OCI-LY3 (cell line): ENCODE data around the gene DHRSX.
A peak's percentile ranks its signal among the peaks of the same experiment; 100 is the strongest.

ENCODE experiments used
- H2AFZ ChIP-seq: fragments of 200-600, 300-600 bp; shearing (Covaris generic); 2 replicates; pipeline ENCODE4 v1.6.0; 2014; ENCODE audit warnings: antibody characterized with exemption, low read depth, low read length
- H3K27ac ChIP-seq: fragments of 200-600, 300-600 bp; sonication (generic); 2 replicates; pipeline ENCODE4 v1.5.1; 2014; ENCODE audit warnings: mild to moderate bottlenecking, low read length, moderate library complexity, mixed read lengths
- H3K27me3 ChIP-seq: fragments of 200-600, 300-600 bp; sonication (generic); 2 replicates; pipeline ENCODE4 v1.6.1; 2014; ENCODE audit warnings: low read depth, low read length, mixed read lengths
- H3K36me3 ChIP-seq: fragments of 200-600, 300-600 bp; sonication (generic); replicated peaks from 2 replicates; pipeline ENCODE3; 2014; ENCODE audit warnings: low read depth, low read length, mixed read lengths
- H3K4me1 ChIP-seq: fragments of 300-600, 200-600 bp; sonication (generic); 2 replicates; pipeline ENCODE4 v1.6.1; 2014; ENCODE audit warnings: low read length, mixed read lengths
- H3K4me2 ChIP-seq: fragments of 200-600, 300-600 bp; sonication (generic); 2 replicates; pipeline ENCODE4 v1.6.1; 2014; ENCODE audit warnings: low read length, mixed read lengths
- H3K4me3 ChIP-seq: fragments of 300-600, 200-600 bp; sonication (generic); 2 replicates; pipeline ENCODE4 v1.5.1; 2014; ENCODE audit warnings: antibody characterized with exemption, mild to moderate bottlenecking, low read length, moderate library complexity
- H3K79me2 ChIP-seq: fragments of 300-600, 200-600 bp; shearing (Covaris generic); 2 replicates; pipeline ENCODE4 v1.6.1; 2014; ENCODE audit warnings: mild to moderate bottlenecking, low read length, mixed read lengths
- H3K9ac ChIP-seq: fragments of 300-600, 200-600 bp; shearing (Covaris generic); 2 replicates; pipeline ENCODE4 v1.6.0; 2014; ENCODE audit warnings: mild to moderate bottlenecking, low read length, moderate library complexity
- H3K9me3 ChIP-seq: fragments of 200-600, 300-600 bp; shearing (Covaris generic); 2 replicates; pipeline ENCODE4 v1.6.1; 2014; ENCODE audit warnings: low read length, mixed read lengths; ENCODE audit not compliant: insufficient read depth
- H4K20me1 ChIP-seq: fragments of 200-600, 300-600 bp; sonication (generic); 2 replicates; pipeline ENCODE4 v1.6.1; 2016; ENCODE audit warnings: low read length, mixed read lengths; ENCODE audit not compliant: insufficient read depth
- EZH2phosphoT487 ChIP-seq: fragments of 200-600 bp; shearing (Covaris generic); IDR thresholded peaks from 2 replicates; pipeline ENCODE4 v1.6.1; 2018; ENCODE audit warnings: antibody characterized with exemption, mixed run types, low read depth
- TF ChIP-seq, protein P1 (sequence below): fragments of 200-600, 300-600 bp; sonication (generic); IDR thresholded peaks from 2 replicates; pipeline ENCODE4 v1.5.1; 2014; ENCODE audit warnings: antibody characterized with exemption, low read length, low read depth

DHRSX gene

GRCh38 chrX:2325076-2325784, 175.5 kb downstream of the DHRSX start:
- H3K4me3 ChIP-seq = peak overlapping the region; percentile 80
- peak overlapping the region; percentile 62 for H3K9ac ChIP-seq

GRCh38 chrX:2324151-2324550, 176.6 kb downstream of the DHRSX start:
- no peaks in the 10 kb centered on the region for H3K79me2 ChIP-seq
- peaks cover 5% of the 10 kb centered on the region for H3K36me3 ChIP-seq
- no peak overlapping the region for H3K9ac ChIP-seq
- H3K4me3 ChIP-seq = no peak overlapping the region
- no peaks in the 10 kb centered on the region for H3K9me3 ChIP-seq
- H3K27me3 ChIP-seq = no peaks in the 10 kb centered on the region
- TF ChIP-seq, protein P1, sequence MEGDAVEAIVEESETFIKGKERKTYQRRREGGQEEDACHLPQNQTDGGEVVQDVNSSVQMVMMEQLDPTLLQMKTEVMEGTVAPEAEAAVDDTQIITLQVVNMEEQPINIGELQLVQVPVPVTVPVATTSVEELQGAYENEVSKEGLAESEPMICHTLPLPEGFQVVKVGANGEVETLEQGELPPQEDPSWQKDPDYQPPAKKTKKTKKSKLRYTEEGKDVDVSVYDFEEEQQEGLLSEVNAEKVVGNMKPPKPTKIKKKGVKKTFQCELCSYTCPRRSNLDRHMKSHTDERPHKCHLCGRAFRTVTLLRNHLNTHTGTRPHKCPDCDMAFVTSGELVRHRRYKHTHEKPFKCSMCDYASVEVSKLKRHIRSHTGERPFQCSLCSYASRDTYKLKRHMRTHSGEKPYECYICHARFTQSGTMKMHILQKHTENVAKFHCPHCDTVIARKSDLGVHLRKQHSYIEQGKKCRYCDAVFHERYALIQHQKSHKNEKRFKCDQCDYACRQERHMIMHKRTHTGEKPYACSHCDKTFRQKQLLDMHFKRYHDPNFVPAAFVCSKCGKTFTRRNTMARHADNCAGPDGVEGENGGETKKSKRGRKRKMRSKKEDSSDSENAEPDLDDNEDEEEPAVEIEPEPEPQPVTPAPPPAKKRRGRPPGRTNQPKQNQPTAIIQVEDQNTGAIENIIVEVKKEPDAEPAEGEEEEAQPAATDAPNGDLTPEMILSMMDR = no peak
- no peak for TF ChIP-seq EZH2phosphoT487
- no peaks in the 10 kb centered on the region for H4K20me1 ChIP-seq
- H2AFZ ChIP-seq = no peak overlapping the region
- H3K4me2 ChIP-seq = no peak overlapping the region
- no peaks in the 10 kb centered on the region for H3K4me1 ChIP-seq
- no peak overlapping the region for H3K27ac ChIP-seq

More at GRCh38 chrX:2325076-2325784, 175.5 kb downstream of the DHRSX start:
- Histone ChIP-seq H3K4me1 (no peaks in the 10 kb centered on the region), H3K27me3 (no peaks in the 10 kb centered on the region), H3K36me3 (peaks cover 5% of the 10 kb centered on the region), H4K20me1 (no peaks in the 10 kb centered on the region), H3K9me3 (no peaks in the 10 kb centered on the region), H3K79me2 (no peaks in the 10 kb centered on the region), H3K4me2 (peak overlapping the region; percentile 63), H2AFZ (peak overlapping the region; percentile 92), H3K27ac (peak overlapping the region; percentile 52)
- TF ChIP-seq EZH2phosphoT487 = no peak
- TF ChIP-seq, protein P1 = no peak

GRCh38 chrX:2321411-2321810, 179.4 kb downstream of the DHRSX start:
- Histone ChIP-seq H4K20me1 (no peaks in the 10 kb centered on the region), H3K79me2 (no peaks in the 10 kb centered on the region), H3K9me3 (no peaks in the 10 kb centered on the region), H3K4me1 (no peaks in the 10 kb centered on the region), H3K4me3 (no peak overlapping the region), H2AFZ (no peak overlapping the region), H3K4me2 (no peak overlapping the region), H3K27ac (no peak overlapping the region), H3K36me3 (peaks cover 2% of the 10 kb centered on the region), H3K9ac (no peak overlapping the region), H3K27me3 (no peaks in the 10 kb centered on the region)
- TF ChIP-seq, protein P1 = no peak
- TF ChIP-seq EZH2phosphoT487 = no peak

DNA sequence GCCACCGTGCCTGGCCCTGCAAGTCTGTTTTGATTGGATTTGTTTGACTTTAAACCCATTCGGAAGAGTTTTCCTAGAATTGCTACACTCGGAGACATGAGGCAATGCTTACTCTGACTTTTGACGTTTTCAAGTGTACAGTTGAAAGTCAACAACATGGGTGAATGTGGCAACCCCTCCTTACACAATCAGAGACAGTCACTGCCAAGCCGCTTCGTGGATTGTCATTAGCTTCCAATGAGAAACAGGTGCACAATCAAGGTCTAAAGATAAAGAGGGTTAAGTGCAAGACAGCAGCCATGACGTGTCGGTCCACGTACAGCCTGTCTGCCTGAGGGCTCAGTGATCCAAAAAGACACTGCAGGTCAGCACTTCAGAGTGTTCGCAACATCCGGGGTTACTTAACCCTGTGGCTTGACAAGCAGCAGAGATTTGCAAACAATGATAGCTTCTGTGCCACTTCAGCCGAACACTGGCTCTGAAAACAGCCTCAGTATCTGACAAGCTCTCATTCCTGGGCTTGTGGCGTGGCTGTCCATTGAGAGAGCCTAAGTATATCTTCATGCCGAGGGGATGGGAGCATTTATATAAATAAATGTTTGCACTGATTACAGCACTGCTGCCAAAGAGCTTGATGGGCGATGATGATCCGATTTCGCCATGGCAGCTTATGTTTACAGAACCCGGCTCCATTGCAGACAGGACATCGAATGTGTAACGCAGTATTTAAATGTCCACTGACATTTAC, 180.0 kb downstream of the DHRSX start:
- TF ChIP-seq EZH2phosphoT487 = no peak
- TF ChIP-seq, protein P1 = no peak
- no peaks in the 10 kb centered on the region for H3K27me3 ChIP-seq
- H3K36me3 ChIP-seq = peaks cover under 1% of the 10 kb centered on the region
- H3K9ac ChIP-seq = no peak overlapping the region
- H3K27ac ChIP-seq = no peak overlapping the region
- no peaks in the 10 kb centered on the region for H3K9me3 ChIP-seq
- no peak overlapping the region for H2AFZ ChIP-seq
- H3K4me1 ChIP-seq = no peaks in the 10 kb centered on the region
- no peaks in the 10 kb centered on the region for H3K79me2 ChIP-seq
- no peak overlapping the region for H3K4me3 ChIP-seq
- H3K4me2 ChIP-seq = no peak overlapping the region
- H4K20me1 ChIP-seq = no peaks in the 10 kb centered on the region
